HEK293 (cell line): ENCODE measurements around the gene SLC30A4.

Experiments used
- BCL11A ChIP-seq: fragments of 450-650 bp; formaldehyde crosslinking; IDR thresholded peaks from 2 replicates; pipeline ENCODE4 v1.5.1; 2016; ENCODE audit warnings: low read depth, missing biosample characterization, missing genetic modification characterization
- ELK4 ChIP-seq: IDR thresholded peaks from 2 replicates; pipeline ENCODE4 v1.6.1; 2011; ENCODE audit warnings: mild to moderate bottlenecking, low read depth, low read length, borderline replicate concordance
- FEZF1 ChIP-seq: fragments of 450-650 bp; formaldehyde crosslinking; IDR thresholded peaks from 2 replicates; pipeline ENCODE4 v1.5.1; 2016; ENCODE audit warnings: missing biosample characterization, missing genetic modification characterization
- GFI1B ChIP-seq: fragments of 450-650 bp; formaldehyde crosslinking; IDR thresholded peaks from 2 replicates; pipeline ENCODE4 v1.5.1; 2016; ENCODE audit warnings: missing biosample characterization, missing genetic modification characterization
- IKZF3 ChIP-seq: fragments of 450-650 bp; IDR thresholded peaks from 2 replicates; pipeline ENCODE4 v1.5.0; 2018; ENCODE audit warnings: missing biosample characterization, mild to moderate bottlenecking, missing genetic modification characterization, moderate library complexity
- INSM2 ChIP-seq: fragments of 450-650 bp; formaldehyde crosslinking; IDR thresholded peaks from 2 replicates; pipeline ENCODE4 v1.5.1; 2016; ENCODE audit warnings: missing biosample characterization, missing genetic modification characterization
- KLF17 ChIP-seq: fragments of 450-650 bp; formaldehyde crosslinking; IDR thresholded peaks from 2 replicates; pipeline ENCODE4 v1.5.1; 2016; ENCODE audit warnings: missing biosample characterization, missing genetic modification characterization
- KLF8 ChIP-seq: fragments of 450-650 bp; formaldehyde crosslinking; IDR thresholded peaks from 2 replicates; pipeline ENCODE4 v1.5.1; 2016; ENCODE audit warnings: missing biosample characterization, missing genetic modification characterization
- OSR2 ChIP-seq: fragments of 450-650 bp; formaldehyde crosslinking; IDR thresholded peaks from 2 replicates; pipeline ENCODE4 v1.5.1; 2016; ENCODE audit warnings: missing biosample characterization, missing genetic modification characterization
- PRDM6 ChIP-seq: fragments of 450-650 bp; formaldehyde crosslinking; IDR thresholded peaks from 2 replicates; pipeline ENCODE4 v1.5.1; 2017; ENCODE audit warnings: missing biosample characterization, missing genetic modification characterization
- SP7 ChIP-seq: fragments of 450-650 bp; formaldehyde crosslinking; IDR thresholded peaks from 2 replicates; pipeline ENCODE4 v1.5.1; 2016; ENCODE audit warnings: missing biosample characterization, missing genetic modification characterization
- TSHZ1 ChIP-seq: fragments of 450-650 bp; formaldehyde crosslinking; IDR thresholded peaks from 2 replicates; pipeline ENCODE4 v1.5.1; 2016; ENCODE audit warnings: missing biosample characterization, missing genetic modification characterization, borderline replicate concordance
- ZBTB17 ChIP-seq: fragments of 450-650 bp; formaldehyde crosslinking; IDR thresholded peaks from 2 replicates; pipeline ENCODE4 v1.5.1; 2016; ENCODE audit warnings: missing biosample characterization, missing genetic modification characterization
- ZBTB21 ChIP-seq: fragments of 450-650 bp; formaldehyde crosslinking; IDR thresholded peaks from 2 replicates; pipeline ENCODE4 v1.5.1; 2017; ENCODE audit warnings: missing biosample characterization, missing genetic modification characterization
- ZEB2 ChIP-seq: fragments of 450-650 bp; formaldehyde crosslinking; IDR thresholded peaks from 2 replicates; pipeline ENCODE4 v1.5.1; 2016; ENCODE audit warnings: missing biosample characterization, missing genetic modification characterization
- ZFP69B ChIP-seq: fragments of 450-650 bp; formaldehyde crosslinking; IDR thresholded peaks from 2 replicates; pipeline ENCODE4 v1.5.1; 2016; ENCODE audit warnings: missing biosample characterization, missing genetic modification characterization
- ZNF324 ChIP-seq: fragments of 450-650 bp; formaldehyde crosslinking; IDR thresholded peaks from 2 replicates; pipeline ENCODE4 v1.5.1; 2016; ENCODE audit warnings: missing biosample characterization, missing genetic modification characterization
- ZNF394 ChIP-seq: fragments of 450-650 bp; formaldehyde crosslinking; IDR thresholded peaks from 2 replicates; pipeline ENCODE4 v1.5.1; 2016; ENCODE audit warnings: missing biosample characterization, missing genetic modification characterization, mild to moderate bottlenecking, moderate library complexity, borderline replicate concordance
- ZNF514 ChIP-seq: fragments of 450-650 bp; formaldehyde crosslinking; IDR thresholded peaks from 2 replicates; pipeline ENCODE4 v1.5.1; 2016; ENCODE audit warnings: missing biosample characterization, missing genetic modification characterization
- ZNF555 ChIP-seq: fragments of 450-650 bp; formaldehyde crosslinking; conservative IDR thresholded peaks from 2 replicates; pipeline ENCODE4 v1.5.1; 2017; ENCODE audit warnings: missing biosample characterization, mild to moderate bottlenecking, missing genetic modification characterization, inconsistent platforms
- ZNF561 ChIP-seq: fragments of 450-650 bp; IDR thresholded peaks from 2 replicates; pipeline ENCODE4 v1.5.1; 2018; ENCODE audit warnings: missing biosample characterization, missing genetic modification characterization, borderline replicate concordance
- ZNF580 ChIP-seq: fragments of 450-650 bp; formaldehyde crosslinking; IDR thresholded peaks from 2 replicates; pipeline ENCODE4 v1.5.1; 2016; ENCODE audit warnings: missing biosample characterization, missing genetic modification characterization
- ZNF600 ChIP-seq: fragments of 450-650 bp; formaldehyde crosslinking; IDR thresholded peaks from 2 replicates; pipeline ENCODE4 v1.5.1; 2016; ENCODE audit warnings: missing biosample characterization, missing genetic modification characterization
- ZNF624 ChIP-seq: fragments of 450-650 bp; formaldehyde crosslinking; IDR thresholded peaks from 2 replicates; pipeline ENCODE4 v1.5.1; 2017; ENCODE audit warnings: missing biosample characterization, missing genetic modification characterization
- ZNF629 ChIP-seq: fragments of 450-650 bp; formaldehyde crosslinking; IDR thresholded peaks from 2 replicates; pipeline ENCODE4 v1.5.1; 2017; ENCODE audit warnings: missing biosample characterization, missing genetic modification characterization
- ZNF660 ChIP-seq: fragments of 450-650 bp; IDR thresholded peaks from 2 replicates; pipeline ENCODE4 v1.5.1; 2018; ENCODE audit warnings: missing biosample characterization, mild to moderate bottlenecking, missing genetic modification characterization
- ZNF692 ChIP-seq: fragments of 450-650 bp; formaldehyde crosslinking; IDR thresholded peaks from 2 replicates; pipeline ENCODE4 v1.5.1; 2016; ENCODE audit warnings: missing biosample characterization, missing genetic modification characterization
- ZXDB ChIP-seq: fragments of 450-650 bp; formaldehyde crosslinking; IDR thresholded peaks from 2 replicates; pipeline ENCODE4 v1.5.1; 2016; ENCODE audit warnings: missing biosample characterization, missing genetic modification characterization

SLC30A4 gene

GRCh38 chr15:45456212-45457106, 66.1 kb downstream of the SLC30A4 start (continued):
- TF ChIP-seq INSM2 (tag by site-specific recombination) = peak; percentile 82
- TF ChIP-seq IKZF3 (tag by site-specific recombination) = 0 out of 2 replicates have a peak, but pooled peaks have one; percentile 24
- TF ChIP-seq ZNF555 (tag by site-specific recombination) = no peak
- peak; percentile 71 for TF ChIP-seq FEZF1 (tag by site-specific recombination)
- TF ChIP-seq ZNF624 = no peak
- peak; percentile 89 for TF ChIP-seq ZBTB21 (tag by site-specific recombination)
- TF ChIP-seq ZNF600 (tag by site-specific recombination) = 0 out of 2 replicates have a peak, but pooled peaks have one; percentile 41
- TF ChIP-seq ZNF514 (tag by site-specific recombination) = no peak
- peak; percentile 95 for TF ChIP-seq ZNF629 (tag by site-specific recombination)
- peak; percentile 61; the same call in 1 of the 2 replicates for TF ChIP-seq ZNF692 (tag by site-specific recombination)
- peak; percentile 65; the same call in 1 of the 2 replicates for TF ChIP-seq ZFP69B (tag by site-specific recombination)
- peak; percentile 34; the same call in 1 of the 2 replicates for TF ChIP-seq TSHZ1 (tag by site-specific recombination)
- peak; percentile 73; the same call in 1 of the 2 replicates for TF ChIP-seq ZNF660
- peak; percentile 50 for TF ChIP-seq OSR2 (tag by site-specific recombination)
- 0 out of 2 replicates have a peak, but pooled peaks have one; percentile 18 for TF ChIP-seq ZBTB17 (tag by site-specific recombination)
- TF ChIP-seq ZNF324 (tag by site-specific recombination) = peak; percentile 51; the same call in 1 of the 2 replicates
- no peak for TF ChIP-seq ZNF561 (tag by site-specific recombination)
- TF ChIP-seq GFI1B (tag by site-specific recombination) = no peak
- TF ChIP-seq ZXDB (tag by site-specific recombination) = 0 out of 2 replicates have a peak, but pooled peaks have one; percentile 38
- peak; percentile 84 for TF ChIP-seq SP7 (tag by site-specific recombination)
- no peak for TF ChIP-seq ELK4
- peak; percentile 62 for TF ChIP-seq KLF8 (tag by site-specific recombination)
- peak; percentile 31; the same call in 1 of the 2 replicates for TF ChIP-seq ZNF394 (tag by site-specific recombination)
- no peak for TF ChIP-seq ZNF580 (tag by site-specific recombination)
- peak; percentile 70 for TF ChIP-seq KLF17 (tag by site-specific recombination)
- TF ChIP-seq BCL11A (tag by site-specific recombination) = peak; percentile 55; the same call in 1 of the 2 replicates
- peak; percentile 67 for TF ChIP-seq ZEB2 (tag by site-specific recombination)
- no peak for TF ChIP-seq PRDM6
